CD4-positive, alpha-beta T cell treated with Interleukin-17A for 4 hours (primary cell): ENCODE data around the gene TMEFF2.

ENCODE experiments used
- DNase-seq: peaks from one replicate; pipeline ENCODE4 v3.0.0-alpha.2; 2020; ENCODE audit warnings: mixed read lengths

TMEFF2 gene

DNA sequence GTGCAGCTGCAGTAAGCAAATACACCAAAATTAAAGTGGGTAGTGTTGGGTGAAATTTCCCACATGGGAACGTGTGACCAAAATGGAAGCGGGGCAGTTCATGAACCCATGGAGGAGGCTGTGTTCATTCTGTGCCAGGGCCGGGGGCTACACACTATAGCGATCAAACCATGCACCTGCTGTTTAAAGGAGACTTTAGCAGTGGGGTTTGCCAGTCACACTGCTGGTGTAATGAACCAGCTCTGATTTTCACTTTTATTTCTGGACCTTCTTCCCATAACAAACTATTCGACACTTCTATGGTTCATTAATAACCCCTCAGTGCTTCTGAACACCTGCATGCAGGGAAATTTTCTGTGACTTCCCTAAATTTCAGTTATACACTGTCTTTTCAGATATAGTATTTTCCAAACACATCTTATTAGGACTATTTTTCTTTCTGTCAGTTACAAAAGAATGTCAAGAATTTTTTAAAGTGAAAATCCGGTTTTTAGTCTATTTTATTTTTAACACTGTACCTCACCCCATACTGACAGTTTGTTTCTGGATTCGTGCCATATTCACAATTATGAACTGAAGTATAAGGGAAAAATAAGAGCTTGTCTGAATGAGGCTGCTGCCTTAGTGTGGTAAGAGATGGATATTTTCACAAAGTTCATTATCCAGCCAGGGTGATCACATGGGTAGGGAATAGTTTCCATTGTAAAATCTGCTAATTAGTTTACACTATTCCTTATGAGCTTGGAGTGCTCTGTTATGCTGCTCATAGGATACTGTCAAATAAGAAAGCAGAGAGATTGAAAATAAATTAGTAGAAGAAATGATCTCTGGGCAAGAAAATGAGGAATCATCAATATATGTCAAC is 236.5 kb downstream of the TMEFF2 start:
- DNase-seq: no peak

DNA sequence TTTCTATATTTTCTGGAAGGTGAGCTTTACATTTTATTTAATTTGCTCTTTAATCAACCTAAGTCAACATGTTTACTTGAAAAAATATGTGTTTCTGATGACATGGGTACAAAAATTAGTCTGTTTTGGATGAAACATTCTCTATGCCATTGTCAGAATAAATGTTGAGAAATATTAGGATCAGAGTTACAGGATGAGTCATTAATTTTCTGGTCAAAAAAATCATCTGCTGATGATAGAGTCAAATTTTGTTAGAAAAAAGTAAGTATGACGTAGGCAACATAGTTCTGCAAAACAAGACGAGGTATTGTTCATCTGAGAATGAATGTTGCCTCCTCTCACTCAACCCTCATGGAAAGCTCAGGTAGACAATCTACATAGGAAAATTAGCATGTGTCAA is 240.3 kb downstream of the TMEFF2 start:
- DNase-seq: no peak

DNA sequence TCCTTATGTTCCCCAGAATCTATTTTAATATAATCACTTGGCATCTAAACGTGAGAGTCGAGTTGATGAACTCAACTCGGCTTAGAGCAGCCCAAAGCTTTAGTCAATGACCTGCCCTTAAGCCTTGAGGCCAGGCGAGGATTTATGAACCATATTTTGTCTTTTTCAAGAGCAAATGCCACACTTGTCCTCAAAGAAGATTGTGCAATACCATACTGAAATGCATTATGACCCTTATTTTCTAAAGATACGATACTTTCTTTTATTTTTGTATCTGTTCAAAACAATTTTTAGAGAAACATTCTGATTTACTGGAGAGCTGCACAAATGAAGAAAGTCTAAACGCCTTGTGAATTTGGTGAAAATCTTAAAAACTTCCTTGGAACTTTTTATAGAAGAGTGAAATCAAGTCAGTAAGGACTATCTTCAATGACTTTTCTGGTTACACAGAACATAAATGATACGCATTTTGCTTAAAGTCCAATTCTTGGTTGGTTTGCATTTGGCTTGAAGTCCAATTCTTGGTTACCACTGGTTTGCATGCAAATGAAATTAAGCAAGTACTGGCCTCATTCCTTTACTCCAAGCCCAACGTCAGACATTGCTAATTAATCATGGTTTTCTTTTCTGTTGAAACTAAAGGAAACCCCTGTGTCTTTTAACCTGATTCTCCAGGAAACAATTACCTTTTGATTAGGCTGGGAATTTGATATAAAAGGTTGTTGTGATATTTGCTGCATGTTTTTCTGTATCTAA is 242.0 kb downstream of the TMEFF2 start:
- no peak for DNase-seq

DNA sequence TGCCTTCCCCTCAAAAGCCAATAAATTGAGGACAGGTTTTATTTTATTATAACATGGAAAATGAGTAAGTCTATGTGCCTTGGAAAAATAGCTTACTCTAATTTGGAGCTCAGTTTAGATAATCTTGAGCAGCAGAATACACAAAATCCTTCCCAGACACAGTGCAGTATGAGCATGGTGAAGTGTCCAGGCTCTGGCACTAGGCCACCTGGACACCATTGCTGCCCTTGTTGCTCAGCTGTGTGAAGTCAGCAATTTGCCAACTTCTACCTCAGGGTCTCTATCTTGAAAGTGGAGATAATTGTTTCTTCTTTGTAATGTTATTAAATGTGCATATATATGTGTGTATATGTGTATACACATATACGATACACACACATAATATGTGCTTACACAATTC is 242.9 kb downstream of the TMEFF2 start:
- DNase-seq: no peak

DNA sequence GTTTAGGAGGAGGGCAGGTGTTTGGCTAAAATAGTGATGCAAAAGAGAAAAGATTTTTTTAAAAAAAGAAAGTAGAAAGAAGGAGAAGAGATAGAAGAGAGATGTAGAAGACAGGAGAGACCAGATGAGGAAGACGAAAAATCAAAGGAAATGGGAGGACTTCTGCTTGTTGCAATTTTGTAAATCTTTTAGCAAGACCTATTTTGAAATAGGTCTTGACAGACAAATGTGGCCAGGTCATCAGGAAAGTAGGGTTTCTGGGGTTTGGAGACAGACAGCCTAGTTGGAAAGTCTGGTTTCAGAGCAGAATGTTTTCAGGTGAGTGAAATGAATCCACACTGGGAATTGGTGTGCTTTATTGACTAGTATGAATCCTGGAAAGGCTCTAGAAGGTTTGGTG is 243.4 kb downstream of the TMEFF2 start:
- DNase-seq: no peak

DNA sequence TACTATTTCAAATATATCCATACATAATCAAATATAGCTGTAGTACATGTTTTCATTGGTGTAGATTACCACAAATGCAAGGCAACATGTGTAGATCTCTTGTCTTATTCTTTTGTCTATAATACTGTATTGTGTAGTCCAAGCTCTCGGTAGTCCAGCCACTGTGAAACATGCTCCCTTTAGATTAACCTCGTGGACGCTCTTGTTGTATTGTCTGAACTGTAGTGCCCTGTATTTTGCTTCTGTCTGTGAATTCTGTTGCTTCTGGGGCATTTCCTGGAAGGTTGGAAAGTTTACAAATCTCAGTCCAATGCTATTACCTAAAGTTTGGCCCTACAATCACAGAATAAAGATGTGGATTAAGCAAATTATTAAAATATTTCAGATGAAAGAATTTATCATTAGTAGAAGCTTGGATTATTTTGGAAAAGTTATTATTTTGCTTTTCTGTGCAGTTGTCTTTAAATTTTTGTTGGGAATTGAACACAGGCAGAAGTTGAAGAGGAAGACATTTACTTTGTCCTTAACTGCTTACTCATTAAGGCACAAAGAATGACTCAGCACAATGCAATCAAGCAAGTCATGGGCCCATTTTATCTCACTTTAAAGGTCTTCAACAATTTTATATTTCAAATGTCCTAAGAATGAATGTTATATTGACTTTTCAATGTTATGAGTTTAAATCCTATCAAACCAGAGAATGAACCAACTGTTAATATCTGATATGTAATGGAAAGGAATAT is 244.4 kb downstream of the TMEFF2 start:
- DNase-seq: no peak

DNA sequence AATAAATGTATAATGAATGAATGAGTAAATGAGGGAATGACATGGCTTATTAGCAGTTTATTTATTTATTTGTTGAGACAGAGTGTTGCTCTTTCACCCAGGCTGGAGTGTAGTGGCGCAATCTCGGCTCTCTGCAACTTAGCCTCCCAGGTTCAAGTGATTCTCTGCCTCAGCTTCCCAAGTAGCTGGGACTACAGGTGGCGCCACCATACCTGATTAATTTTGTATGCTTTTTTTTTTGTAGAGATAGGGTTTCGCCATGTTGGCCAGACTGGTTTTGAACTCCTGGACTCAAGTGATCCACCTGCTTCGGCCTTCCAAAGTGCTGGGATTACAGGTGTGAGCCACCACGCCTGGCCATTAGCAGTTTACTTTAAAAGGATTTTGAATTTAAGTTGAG is 247.5 kb downstream of the TMEFF2 start:
- no peak for DNase-seq

DNA sequence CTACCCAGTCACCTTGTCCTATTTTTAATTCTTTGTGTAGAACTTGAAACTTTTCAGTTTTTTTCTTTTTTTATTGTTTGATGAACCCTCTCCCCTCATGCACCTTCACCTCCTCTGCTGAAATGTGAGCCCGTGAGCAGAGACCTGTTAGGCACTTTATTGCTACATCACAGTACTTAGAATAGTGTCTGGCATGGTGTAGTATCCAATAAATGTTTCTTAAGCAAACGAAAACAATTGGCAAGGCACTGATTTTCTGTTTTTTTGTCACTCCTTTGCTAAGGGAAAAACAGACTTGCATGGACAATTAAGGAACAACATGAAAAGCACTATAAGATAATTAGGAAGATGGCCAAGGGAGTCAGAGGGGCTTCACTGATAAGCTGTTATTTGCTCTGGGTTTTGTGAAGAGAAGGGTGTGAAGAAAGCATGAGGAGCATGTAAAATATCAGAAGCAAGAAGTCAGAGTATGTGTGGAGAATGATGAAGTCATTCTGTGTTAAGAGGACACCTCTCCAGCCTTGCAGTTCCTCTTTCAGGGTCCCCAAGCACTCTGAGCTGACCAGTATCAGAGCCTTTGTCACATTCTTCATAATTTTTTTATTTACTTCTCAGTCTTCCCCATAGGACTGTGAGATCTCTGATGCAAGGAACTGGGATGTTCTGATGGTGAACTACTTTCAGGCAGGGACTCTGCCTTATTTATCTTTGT is 248.1 kb downstream of the TMEFF2 start:
- no peak for DNase-seq

DNA sequence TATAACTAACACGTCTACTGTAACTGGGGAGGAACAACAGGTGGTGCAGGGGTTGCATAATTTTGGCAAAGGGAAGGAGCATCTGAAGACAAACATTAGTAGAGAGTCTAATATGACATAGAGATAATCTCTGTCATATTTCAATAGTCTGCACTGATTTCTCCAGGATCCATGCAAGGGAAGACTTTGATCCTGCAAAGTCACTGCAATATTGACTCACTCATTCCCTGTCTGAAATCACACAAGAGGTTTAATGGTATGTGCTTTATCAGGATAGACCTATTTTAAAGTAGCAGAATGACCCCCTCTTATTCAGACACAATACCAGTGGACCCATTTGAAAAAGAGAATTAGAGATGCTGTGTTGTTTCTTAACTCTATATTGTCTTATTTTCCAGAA is 249.1 kb downstream of the TMEFF2 start:
- DNase-seq: no peak

DNA sequence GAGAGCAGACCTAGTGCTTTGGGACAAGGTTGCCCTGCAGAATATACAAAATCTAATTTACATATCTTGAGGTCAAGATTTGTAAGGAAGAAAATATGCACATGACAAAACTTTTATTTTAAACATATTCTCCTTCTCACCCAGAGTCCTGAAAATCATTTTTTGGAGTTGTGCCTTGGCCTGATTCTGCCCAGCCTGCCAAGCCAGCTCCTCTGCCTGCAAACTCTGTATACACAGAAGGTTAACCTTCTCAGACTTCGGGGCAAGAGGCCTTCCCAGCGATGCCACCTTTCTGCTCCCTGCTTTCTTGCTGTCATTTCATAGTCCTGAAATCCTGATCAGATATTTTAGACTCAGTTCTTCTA is 252.0 kb downstream of the TMEFF2 start:
- no peak for DNase-seq

DNA sequence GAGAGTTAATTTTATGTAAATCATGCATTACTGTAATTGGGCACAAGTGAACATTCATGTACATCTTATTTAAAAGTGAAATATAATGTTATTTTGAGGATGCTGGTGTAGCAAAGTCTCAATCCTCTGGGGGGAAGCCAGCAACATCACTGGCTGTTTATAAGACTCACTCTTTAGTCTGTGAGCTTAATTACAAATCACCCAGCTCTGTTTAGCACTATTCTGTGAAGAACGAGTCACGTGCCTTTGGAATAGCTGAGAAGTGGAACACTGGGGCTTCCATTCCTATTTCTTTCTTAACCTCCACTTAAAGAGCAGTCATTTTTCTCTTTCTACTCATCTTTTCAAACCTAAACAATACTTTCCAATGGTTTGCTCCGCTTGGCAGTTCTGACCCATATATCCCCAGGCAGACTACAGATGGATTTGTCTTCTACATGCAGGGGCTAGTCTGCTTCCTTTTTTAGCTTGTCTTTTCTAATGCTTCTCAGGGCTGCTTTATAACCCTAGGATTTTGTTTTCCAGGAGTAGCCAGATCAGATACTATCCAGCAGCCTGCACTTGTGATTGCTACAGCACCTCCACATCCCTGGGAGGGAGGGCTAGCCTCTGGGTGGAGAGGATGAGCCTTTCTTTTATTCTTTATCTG is 252.5 kb downstream of the TMEFF2 start:
- no peak for DNase-seq

DNA sequence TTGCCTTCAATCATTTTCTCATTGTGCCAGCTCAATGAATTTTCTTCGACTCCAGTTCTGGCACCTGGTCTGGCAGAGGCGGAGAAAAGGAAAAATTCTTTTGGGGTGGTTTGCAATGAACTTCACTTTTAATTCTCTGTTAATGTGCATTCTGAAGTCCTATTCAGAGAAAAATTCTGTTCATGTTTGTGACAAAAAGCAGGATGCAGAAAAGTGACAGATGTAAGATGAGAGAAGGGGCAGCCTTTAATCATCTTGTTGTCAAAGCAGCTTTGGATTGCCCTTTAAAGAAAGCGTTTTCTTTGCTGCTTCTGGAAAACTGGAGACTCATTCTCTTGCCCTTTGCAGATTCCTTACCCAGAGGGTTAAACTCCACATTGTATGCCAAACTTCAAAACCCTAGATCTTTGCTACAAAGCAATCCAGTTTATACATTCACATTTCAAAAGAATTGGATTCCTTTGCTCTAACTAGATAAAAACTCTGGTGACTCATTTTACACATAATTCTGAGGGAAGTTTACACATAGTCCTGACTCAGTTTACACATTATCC is 253.3 kb downstream of the TMEFF2 start:
- DNase-seq: no peak

DNA sequence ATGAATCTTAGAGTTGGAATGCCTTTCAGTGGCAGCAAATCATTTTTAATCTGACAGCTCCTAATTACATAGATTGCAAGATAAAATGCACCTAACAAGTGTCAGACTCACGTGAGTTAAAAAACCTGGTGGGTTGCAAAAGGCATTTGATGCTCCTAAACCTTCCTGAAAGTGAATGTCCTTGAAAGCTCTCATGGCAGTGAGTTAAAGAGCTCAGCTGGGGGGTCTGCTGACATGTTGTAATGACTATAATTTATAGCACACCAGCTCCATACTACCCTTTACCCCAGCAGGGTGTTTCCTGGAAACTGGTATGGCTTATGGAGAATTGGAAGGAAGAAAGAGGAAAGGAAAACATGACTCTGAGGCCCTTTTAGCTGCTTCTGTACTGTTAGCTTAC is 256.0 kb downstream of the TMEFF2 start:
- DNase-seq: no peak

DNA sequence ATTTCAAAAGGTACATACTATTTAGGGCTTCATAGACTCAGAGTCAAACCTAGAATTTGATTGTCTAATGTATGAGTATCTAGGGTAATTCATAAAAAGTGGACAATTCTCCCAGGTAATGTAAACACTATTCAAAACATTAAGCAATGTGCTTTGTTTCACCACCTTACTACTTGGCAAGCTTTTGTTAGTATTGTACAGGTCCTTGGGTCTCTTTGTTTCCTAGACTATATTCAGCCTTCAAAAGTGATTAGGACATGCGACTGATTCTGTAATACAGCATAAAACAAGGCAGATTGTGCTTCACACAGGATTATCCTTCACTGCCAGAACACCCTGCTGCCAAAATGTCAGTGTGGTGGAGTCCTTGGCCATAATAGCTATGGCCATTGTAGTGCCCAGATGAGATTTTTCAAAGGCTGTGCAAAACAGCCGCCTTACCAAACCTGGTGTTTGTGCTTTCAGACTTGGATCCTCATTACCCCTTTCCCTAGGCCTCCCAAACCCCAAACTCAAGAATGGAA is 257.8 kb downstream of the TMEFF2 start:
- DNase-seq: no peak

DNA sequence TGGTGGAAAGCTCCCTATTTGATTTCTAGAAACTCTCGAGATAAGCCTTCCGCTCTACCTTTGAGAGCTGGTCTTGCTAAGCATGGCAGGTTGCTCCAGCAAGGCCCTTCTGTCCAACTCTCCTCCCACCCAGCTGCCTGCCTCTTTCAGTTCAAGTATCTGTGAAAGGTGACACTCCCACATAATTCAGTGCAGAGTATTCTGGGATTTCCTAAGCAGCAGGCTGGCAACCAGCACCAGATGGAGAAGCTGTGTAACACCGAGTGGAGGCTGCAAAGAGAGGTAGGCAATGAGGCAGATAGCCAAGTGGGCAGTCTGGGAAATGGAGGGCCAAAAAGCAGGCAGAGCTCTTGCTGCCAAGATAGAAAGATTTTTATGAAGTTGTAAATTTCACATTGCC is 259.5 kb downstream of the TMEFF2 start:
- DNase-seq: no peak

DNA sequence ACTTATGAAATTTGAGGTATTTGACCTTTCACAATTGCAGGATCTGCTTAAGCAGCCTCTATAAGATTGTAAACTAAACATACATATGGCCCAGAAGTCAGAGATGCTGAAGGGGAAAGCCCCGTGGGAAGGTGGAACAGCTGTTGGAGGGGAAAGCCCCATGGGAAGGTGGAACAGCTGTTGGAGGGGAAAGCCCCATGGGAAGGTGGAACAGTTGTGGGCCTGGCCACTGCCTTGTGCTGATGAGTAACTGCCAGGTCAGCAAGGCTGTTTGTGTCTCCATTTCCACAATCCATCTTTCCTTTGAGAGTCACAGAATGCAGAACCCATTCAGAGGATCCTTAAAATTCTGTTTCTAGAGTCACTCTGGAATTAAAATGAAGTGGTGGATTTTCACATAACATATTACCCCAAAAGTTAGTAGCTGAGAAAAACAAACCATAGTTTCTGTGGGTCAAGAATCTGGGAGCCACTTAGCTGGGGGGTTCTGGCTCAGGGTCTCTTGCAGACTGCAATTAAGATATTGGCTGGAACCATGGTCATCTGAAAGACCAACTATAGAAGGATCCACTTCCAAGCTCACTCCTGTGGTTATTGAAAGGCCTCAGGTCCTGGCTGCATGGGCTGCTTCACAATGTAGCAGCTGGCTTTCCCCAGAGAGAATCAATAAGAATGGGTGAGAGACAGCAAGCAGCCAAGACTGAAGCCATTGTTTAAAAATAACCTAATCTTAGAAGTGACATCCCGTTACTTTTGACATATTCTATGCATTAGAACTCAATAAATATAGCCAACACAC is 261.2 kb downstream of the TMEFF2 start:
- no peak for DNase-seq

DNA sequence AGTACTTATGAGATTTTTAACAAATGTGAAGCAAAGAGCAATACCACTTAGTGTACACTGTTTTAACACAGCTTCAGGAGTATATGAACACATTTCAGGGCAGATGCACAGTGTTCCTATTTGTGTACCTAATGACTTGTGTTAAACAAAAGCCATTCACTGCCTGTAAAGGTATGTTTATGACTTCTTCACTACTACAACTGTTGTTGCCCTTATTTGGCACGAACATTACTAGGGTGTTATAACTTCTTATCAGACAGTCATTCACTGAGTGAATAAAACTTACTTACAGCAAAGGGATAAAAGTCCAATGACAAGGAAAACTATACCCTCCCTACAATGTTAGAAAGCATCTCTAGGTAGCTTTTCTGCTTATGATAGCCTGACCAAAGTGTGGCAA is 262.4 kb downstream of the TMEFF2 start:
- DNase-seq: no peak

DNA sequence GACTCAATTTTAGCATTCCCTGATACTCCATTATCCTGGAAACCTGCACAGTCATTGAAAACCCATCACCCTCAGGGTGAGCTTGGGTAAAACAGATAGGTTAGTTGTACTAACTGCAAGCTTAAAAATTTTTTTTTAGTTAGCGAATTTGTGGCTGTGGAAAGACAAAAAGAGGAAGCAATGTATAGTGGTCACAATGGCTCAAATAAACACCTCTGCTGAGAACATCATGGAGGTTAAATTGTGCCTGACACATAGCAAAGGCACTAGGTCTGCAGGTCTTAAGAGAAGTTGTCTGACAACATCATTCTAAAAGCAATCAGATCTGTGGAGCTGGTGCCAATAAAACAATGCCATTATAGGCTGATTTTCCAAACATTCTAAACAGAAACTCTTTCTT is 263.4 kb downstream of the TMEFF2 start:
- no peak for DNase-seq

DNA sequence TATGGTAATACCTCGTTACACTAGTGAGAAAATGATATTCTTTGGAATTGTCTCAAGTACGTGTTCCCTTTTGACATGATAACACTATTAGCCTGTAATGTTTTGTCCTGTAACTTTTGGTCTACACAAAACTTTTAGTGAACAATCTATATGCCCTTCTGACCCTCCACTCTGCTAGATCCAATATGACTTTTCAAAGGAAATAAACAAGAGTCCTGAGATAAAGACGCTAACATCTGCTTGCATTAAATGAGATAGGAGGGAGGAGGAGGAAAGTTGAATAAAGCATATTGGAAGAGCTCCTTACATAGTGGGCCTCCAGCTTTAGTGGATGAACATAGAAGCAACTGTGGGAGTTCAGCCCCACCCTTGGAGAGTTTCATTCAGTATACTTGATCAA is 264.5 kb downstream of the TMEFF2 start:
- DNase-seq: no peak

DNA sequence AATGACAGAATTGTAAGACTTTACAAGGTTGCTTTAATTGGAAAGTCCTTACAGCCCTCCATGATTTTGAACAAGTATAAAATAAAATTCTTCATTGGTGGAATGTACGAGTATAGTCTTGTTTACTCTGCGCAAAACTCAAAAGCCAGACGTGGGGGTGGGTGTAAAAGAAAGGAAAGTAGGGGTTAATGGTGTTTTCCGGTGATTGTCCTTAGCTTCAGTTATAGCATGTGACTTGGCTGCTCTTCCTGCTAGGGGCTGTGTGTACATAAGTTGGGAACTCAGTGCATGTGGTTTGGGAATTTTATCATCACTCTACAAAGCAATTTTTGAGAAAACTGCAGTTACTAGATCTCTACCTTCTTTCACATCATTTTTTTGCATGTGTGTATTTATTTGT is 265.4 kb downstream of the TMEFF2 start:
- no peak for DNase-seq

DNA sequence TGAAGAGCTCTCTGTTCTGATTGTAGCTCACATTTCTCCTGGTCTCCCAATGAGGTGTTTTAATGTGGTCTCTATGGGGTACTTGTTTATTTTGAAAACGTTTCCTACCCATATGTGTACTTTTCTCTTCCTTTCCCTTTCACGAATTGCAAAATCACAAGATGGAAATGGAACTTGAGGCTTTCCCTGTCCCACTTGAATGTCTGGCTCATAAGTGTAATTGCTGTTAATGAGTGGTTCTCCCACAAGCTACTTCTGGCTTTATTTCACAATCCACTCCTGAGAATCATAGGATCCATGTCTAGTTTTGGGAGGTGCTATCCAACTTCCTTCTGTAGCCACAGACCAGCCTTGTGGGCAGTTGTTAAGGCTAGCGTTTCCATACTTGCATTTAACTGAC is 266.7 kb downstream of the TMEFF2 start:
- DNase-seq: no peak
